GM10248 (cell line): ENCODE measurements around the gene TNFRSF4.

Experiments used
- CTCF ChIA-PET: fragments of 300-600 bp; sonication (Branson Sonifier 250); formaldehyde crosslinking; extraction: SDS; loops from one replicate; lab custom pipeline; 2021; ENCODE audit warnings: antibody characterized with exemption; lab: Yijun Ruan, JAX
- POLR2A ChIA-PET: fragments of 350-650 bp; sonication (Branson Sonifier 250); formaldehyde crosslinking; extraction: SDS; loops from one replicate; lab custom pipeline; 2020; ENCODE audit warnings: antibody characterized with exemption; lab: Yijun Ruan, JAX
- DNase-seq: peaks from one replicate; pipeline ENCODE4 v3.0.0; 2012; ENCODE audit errors: extremely low spot score
- CTCF ChIP-seq: IDR thresholded peaks from 2 replicates; pipeline ENCODE4 v1.5.1; 2012; ENCODE audit warnings: mild to moderate bottlenecking, low read depth; ENCODE audit errors: extremely low read depth, missing control alignments, control extremely low read depth

TNFRSF4 gene

GRCh38 chr1:1221887-1222574 lies 8.1 kb upstream of the TNFRSF4 start:
- no peak for TF ChIP-seq CTCF
- no peak for DNase-seq
- ChIA-PET POLR2A (no interaction called here), CTCF (interaction anchor here (1.4 kb wide), 1 partner anchor 100 kb away, joined by 4 read pairs; no protein-coding TSS in a partner anchor)

GRCh38 chr1:1220197-1220596 lies 6.2 kb upstream of the TNFRSF4 start:
- no peak for DNase-seq
- TF ChIP-seq CTCF = no peak
- CTCF ChIA-PET = no interaction called here
- POLR2A ChIA-PET = no interaction called here

- TF ChIP-seq CTCF = no peak
- ChIA-PET POLR2A (no interaction called here), CTCF (no interaction called here)
These were observed 5.4 kb upstream of the TNFRSF4 start for GRCh38 chr1:1219341-1219740.

GRCh38 chr1:1218524-1219200 lies 4.7 kb upstream of the TNFRSF4 start:
- POLR2A ChIA-PET = no interaction called here
- no peak for TF ChIP-seq CTCF
- CTCF ChIA-PET = no interaction called here
- DNase-seq = no peak

More at GRCh38 chr1:1219341-1219740, 5.4 kb upstream of the TNFRSF4 start:
- DNase-seq = no peak

GRCh38 chr1:1217621-1218523 lies 3.9 kb upstream of the TNFRSF4 start:
- TF ChIP-seq CTCF = no peak
- POLR2A ChIA-PET = no interaction called here
- CTCF ChIA-PET = interaction anchor here (0.7 kb wide), 1 partner anchor 96 kb away, joined by 3 read pairs; no protein-coding TSS in a partner anchor
- no peak for DNase-seq
